GM19452 (cell line): ENCODE measurements around the gene PAX2.

Experiments
- ATAC-seq: cut with Tn5 transposase; IDR thresholded peaks from one replicate; pipeline ENCODE4 v1.9.1; 2021; ENCODE audit not compliant: unreplicated experiment

PAX2 gene

GRCh38 chr10:100835810-100836209 is 90.4 kb downstream of the PAX2 start:
- no peak for ATAC-seq

- no peak for ATAC-seq
These were observed 91.5 kb downstream of the PAX2 start for GRCh38 chr10:100836891-100837290.

DNA sequence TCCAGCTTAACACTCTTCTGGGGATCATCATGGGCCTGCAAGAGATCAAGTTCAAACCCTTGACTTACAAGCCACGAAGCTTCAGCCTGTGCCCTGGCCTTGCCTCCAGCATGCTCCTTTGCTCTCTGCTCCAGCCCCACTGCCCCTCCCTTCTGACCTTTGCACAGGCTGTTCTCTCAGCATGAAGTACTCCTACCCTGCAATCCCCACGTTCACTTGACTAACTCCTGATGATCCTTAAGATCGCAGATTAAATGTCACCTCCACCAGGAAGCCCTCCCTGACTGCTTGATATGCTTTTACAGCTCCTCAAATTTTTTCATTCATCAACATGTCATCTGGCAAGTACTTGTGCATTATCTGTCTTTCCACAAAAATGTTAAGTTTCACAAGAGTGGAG is 91.9 kb downstream of the PAX2 start:
- no peak for ATAC-seq

GRCh38 chr10:100838986-100839385 is 93.6 kb downstream of the PAX2 start:
- ATAC-seq, result no peak

DNA sequence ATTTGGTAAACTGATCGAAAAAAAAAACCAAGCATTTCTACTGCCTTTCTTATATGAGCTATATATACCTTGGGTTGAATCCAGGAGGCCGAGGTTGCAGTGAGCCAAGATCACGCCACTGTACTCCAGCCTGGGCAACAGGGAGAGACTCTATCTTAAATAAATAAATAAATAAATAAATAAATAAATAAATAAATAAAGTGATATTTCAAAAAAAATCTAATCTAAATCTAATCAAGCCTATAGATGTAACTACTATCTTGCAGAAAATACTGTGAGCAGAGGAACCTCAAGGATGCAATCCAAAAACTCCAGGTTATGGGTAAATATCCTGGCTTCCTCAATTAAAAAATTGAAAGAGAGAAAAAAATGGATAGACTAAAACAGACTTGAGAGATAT is 96.1 kb downstream of the PAX2 start:
- ATAC-seq, result no peak

- ATAC-seq, result no peak
These were observed 102.1 kb downstream of the PAX2 start for GRCh38 chr10:100847440-100847839.

- no peak for ATAC-seq
These were observed 103.4 kb downstream of the PAX2 start for GRCh38 chr10:100848770-100849169.

DNA sequence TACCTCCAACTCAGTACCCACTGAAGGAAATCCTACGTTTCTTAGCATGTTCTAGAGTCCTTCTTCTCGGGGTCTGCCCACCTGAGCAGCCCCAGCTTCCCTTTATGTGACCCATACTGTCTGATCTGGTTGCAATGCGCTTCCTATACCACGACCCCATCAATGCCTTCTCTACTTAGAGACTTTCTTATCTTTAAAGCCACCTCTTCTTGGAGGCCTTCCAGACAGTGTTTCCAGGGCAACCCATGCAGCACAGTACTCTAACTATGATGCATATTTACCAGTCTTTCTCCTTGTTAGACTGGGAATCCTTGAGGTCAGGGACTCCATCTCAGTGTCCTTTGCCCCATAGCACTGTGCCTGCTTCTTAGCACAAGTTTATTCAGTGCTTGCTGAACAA is 112.9 kb downstream of the PAX2 start:
- no peak for ATAC-seq

DNA sequence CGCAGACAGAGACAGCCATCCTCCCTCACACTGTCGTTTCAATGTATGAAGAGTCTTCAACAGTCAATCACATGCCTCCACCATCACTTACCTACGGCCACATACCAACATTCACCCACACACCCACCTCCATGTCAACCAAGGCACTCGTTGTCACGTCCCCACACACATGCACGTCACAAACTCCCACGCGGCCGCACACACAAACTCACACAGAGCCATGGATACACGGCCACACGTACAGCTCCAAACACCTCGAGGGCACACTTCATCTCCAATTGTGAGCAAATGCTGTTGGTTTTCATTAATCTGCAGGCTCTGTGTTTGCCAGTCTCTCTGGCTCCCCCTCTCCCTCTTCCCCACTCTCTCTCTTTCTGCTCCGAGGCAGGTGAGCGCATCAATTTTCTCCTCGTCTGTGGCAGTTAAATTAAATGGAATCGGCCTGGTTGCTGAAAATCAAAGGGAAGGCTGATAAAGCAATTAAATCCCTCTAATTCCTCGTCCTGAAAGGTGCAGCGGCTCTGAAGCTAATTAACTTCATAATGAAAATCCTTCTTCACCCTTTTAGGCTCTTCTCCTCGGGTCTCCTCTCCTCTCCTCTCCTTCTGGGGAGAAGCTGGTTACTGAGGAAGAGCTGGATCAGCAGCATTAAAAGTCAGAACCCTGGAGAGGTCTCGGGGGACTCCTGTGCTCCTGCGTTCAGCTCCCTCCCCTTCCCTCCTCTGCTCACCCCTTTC is 113.5 kb downstream of the PAX2 start:
- ATAC-seq, result no peak

DNA sequence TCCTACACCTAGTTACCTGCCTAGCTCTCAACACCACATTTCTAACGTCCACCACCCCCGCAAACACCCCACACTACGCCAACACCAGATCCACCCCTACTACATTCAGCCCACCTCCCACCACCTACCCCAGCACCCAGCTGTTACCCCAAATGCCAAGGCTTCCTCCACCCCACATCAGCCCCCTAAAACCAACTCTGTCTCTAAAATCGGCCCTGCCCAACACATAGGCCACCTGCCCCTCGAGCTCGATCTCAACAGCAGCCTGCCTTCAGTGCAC is 114.0 kb downstream of the PAX2 start:
- ATAC-seq, result no peak

- no peak for ATAC-seq
These were observed 118.1 kb downstream of the PAX2 start for GRCh38 chr10:100863433-100863832.

DNA sequence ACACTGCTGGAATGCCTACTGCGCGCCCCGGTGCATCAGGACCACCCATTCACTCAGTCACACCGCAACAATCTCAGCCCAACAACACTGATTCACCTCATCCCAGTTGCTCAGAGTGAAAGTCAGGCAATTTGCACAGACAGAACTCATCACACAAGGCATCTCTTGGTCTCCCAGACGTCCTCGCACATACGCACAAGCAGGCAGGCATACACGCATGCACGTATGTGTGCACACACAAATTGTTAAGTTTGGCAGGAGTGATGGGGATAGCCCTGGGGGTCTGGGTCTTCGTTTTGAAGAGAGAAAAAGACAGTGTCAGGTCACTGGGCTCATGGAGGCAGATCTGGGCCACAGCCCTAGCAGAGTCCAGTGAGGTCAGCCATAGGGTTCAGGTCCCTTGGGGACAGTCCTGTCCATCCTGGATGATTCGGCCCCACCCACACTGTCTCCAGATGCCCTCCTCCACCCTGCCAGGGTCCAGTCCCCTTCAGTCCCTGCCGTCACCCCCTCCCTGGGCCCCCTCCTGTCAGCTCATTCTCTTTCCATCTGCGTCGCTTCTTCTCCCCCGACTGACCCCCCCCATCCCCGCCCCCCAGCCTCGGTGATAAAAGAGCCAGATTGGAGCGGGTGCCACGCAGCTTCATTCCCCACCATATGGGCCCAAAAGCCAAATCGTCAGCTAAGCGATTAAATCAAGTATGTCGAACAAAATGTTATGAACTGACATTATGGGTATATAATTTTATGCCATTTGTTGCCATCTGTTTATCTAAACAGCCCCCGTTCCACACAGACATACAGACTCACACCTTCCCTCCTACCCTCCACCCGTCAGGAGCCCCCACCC is 118.9 kb downstream of the PAX2 start:
- ATAC-seq, result no peak

GRCh38 chr10:100864978-100865377 is 119.6 kb downstream of the PAX2 start:
- ATAC-seq, result no peak

GRCh38 chr10:100866010-100866409 is 120.6 kb downstream of the PAX2 start:
- ATAC-seq, result no peak

- ATAC-seq, result no peak
These were observed 121.3 kb downstream of the PAX2 start for GRCh38 chr10:100866575-100867098.

DNA sequence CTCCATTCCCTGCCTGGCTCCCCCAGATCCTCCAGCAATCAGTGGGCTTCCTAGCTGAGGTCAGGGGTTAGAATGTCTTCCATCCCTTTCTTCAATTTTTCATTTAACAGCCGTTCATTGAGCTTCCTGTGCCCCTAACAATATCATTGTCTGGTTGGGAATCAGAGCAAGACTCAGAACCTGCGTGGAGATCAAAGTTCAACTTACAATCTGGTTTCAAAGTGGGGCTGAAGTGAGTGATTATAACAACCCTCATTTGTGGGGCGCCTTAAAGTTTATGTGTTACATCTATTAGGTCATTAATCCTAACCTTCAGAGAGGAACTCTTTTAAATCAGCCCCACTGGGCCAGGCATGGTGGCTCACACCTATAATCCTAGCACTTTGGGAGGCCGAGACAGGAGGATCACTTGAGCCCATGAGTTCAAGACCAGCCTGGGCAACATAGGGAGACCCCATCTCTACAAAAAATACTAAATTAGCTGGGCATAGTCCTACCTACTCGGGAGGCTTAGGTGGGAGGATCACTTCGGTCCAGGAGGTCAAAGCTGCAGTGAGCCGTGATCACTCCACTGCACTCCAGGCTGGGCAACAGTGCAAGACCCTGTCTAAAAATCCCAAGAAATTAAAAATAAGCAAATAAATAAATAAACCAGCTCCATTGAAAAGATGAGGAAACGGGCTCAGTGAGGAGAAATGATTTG is 122.0 kb downstream of the PAX2 start:
- ATAC-seq, result no peak

- no peak for ATAC-seq
These were observed 123.0 kb downstream of the PAX2 start for GRCh38 chr10:100868382-100868781.

DNA sequence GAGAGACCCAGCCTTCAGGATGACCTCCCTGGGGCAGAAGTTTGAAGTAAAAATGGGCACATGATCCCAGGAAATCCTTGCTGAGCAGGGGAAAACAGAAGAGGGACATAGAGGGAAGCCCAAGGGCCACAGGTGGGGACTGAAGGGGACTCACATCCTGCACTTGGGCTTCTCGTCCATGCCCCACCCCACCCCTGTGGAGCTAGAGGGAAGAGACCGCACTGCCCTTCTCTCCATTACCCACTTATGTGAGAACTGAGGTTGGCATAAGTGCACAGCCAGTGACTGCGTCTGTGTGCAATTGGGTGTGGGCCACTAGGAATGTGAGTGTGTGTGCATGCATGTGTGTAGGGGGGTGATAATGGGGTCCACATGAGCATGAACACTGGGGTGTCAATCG is 124.0 kb downstream of the PAX2 start:
- no peak for ATAC-seq

GRCh38 chr10:100872034-100872791 is 126.8 kb downstream of the PAX2 start:
- ATAC-seq, result no peak

DNA sequence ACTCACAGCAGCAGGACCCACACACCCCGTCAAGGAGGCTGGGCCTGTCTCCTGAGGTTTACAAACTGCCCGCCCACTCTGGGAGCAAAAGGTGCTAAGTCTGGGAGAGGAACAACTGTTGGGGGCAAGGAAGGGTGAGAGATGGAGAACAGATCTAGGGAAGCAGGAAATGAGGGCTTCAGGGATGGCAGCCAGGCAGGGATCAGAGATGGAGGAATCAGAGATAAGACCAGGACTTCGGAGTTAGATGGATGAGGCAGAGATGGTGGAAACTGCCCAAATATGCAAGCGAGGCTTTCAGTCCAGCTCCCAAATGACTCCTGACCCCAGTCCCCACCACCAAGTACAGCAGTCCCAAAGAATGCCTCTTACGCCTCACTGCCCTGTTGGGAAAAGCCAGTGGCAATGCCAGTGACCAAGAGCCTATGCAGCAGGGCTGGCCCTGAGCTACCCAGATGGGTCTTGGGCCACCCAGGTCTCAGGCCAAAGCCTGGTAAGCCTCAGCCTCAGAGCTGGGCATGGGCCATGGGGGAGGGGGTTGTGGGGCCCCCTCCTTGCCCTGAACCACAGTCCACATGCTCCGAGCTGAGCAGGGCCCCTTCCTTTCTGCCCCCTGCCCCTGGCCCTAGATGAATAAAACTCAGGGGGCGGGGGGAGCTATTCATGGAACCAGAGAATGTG is 127.9 kb downstream of the PAX2 start:
- ATAC-seq, result no peak
